ENCODE measurements around the gene SAMD11.
"Not testable (repeated sequence)": the region's sequence is repeated elsewhere in the genome, so short reads cannot be mapped to it uniquely, and the experiment has no call there.

SAMD11 gene

DNA sequence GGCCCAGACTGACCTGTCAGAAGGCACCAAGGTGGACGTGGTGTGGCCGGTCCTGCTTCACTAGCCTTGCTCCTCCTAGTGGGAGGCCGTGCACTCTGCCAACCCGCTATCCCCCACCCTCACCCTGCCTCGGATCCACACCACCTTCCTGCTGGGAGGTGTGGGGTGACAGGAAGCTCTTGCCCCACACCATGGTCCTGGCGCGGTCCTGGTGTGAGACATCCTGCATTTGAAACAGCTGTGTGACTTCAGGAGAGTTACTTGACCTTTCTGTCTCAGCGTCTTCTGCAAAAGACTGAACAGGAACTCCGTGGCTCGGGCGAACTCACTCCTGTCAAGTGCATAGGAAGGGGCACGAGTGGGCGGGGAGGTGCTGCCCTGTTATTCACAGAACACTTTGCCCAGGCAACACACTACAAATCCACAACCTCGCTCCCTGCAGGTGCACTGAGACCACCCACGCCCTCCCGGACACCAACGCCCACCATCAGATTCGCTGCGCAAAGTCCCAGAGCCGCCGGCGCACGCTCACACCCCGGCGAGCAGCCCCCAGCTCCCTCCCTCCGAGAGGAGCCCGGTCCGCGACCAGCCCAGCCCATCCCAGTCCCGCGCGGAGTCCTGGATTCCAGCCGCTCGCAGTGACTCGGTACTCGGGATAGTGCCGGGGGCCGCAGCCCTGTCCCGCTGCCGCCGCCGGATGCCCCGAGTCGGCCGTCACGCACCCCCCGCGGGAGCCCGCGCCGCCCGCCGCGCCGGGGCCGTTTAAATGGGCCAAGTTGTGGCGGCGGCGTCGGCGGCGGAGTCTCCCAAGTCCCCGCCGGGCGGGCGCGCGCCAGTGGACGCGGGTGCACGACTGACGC is at the start of gene SAMD11:
TSS of gene SAMD11 (plus strand) at position 793 of the 860 bp plus-strand sequence. CDS start 509 bp downstream, outside the sequence.
- DNase-seq (ENCODE audit: low spot score) = peak; percentile 66

- DNase-seq (ENCODE audit: low spot score) = not testable (repeated sequence)
These were observed 47.1 kb upstream of the SAMD11 start for GRCh38 chr1:876428-877208.

DNA sequence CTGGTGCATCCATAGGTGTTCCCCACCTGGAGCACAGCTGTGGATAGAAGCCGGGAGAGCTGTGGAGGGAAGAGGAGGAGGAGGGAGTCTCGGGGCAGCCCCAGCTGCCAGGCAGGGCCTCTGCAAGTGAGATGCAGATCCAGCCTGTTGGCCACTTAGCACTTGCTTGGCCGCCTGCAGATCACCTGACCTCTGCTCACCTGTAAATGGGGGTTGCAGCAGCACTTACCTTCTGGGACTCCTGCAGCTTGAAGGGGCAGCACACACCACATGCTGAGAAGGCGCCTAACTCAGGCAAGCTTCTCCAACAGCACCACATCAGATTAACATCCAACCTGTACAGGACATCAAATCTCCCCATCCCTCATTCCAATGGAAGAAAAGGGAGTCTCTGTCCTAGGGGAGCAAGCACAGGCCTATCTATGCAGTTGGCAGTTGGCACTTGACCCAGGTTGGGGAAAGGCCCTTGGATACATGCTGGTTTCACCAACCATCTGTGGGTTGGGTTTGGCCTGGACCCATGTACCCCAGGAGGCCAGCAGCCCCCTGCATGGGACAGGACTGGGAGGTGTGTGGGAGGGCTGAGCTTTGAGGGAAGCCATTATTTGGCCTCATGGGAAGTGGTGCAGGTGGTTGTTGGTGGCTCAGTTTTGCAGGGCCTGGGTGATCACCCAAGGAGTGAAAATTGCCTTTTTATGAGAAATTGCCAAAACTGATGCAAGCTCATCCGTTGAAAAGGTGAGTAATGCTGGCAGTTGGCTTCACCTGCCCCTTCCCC is 46.3 kb upstream of the SAMD11 start:
- DNase-seq (ENCODE audit: low spot score) = not testable (repeated sequence)

DNA sequence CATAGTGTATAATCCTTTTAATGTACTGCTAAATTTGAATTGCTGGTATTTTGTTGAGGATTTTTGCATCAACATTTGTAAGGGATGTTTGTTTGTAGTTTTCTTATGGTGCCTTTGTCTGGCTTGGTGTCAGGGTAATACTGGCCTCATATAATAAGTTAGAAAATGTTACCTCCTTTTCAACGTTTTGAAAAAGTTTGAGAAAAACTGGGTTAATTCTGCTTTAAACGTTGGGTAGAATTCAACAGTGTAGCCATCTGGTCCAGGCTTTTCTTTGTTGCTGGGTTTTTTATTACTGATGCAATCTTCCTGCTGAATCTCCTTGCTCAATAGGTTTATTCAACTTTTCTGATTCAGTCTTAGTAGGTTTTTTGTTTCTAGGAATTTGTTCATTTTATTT is 43.2 kb upstream of the SAMD11 start:
- DNase-seq (ENCODE audit: low spot score) = not testable (repeated sequence)

DNA sequence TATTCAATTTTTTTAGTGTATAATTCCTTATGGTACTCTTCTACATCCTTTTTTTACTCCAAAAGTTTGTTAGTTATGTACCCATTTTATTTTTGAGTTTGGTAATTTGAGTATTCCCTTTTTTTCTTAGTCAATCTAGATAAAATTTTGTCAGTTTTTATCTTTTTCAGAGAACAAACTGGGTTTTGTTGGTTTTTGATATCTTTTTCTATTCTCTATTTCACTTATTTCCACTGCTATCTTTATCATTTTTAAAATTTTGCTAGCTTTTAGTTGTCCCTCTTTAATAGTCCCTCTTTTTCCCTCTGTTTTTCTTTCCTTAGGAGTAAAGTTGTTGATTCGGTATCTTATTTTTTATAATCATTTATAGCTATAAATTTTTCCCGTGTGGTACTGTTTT is 42.8 kb upstream of the SAMD11 start:
- DNase-seq (ENCODE audit: low spot score) = not testable (repeated sequence)

- DNase-seq (ENCODE audit: low spot score) = no peak
These were observed 37.4 kb upstream of the SAMD11 start for GRCh38 chr1:886311-886710.

DNA sequence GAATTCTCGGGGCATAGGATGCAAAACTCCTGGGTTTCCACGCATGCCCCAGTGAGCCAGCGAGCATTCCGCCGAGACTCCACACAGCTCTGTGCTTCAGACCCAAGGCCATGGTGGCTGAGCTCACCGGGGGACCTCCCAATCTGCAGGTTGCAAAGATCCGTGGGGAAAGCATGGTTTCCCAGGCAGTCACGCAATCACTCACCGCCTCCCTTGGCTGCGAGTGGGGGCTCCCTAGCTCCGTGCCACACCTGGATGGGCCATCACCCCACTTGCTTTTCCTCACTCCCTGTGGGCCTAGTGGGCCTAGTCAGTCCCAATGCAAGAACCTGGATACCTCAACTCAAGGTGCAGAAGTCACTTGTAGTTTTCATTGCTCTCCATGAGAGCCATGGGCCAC is 37.0 kb upstream of the SAMD11 start:
- no peak for DNase-seq (ENCODE audit: low spot score)

GRCh38 chr1:888297-888696 is 35.4 kb upstream of the SAMD11 start:
- DNase-seq (ENCODE audit: low spot score) = no peak

DNA sequence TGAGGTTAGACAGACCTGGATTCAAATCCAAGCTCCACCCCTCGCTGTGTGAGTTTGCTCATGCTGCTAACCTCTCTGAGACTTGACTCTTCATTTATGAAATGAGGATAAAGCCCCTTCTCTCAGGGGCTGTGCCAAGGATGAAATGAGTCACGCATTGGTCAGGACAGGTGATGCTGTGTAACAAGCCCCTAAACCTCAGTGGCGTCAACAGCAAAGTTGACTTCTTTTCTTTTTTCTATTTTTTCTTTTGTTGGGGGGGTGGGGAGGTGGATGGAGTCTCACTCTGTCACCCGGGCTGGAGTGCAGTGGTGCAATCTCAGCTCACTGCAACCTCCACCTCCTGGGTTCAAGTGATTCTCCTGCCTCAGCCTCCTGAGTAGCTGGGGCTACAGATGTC is 33.9 kb upstream of the SAMD11 start:
- not testable (repeated sequence) for DNase-seq (ENCODE audit: low spot score)

- DNase-seq (ENCODE audit: low spot score) = not testable (repeated sequence)
These were observed 33.5 kb upstream of the SAMD11 start for GRCh38 chr1:890234-890633.

- no peak for DNase-seq (ENCODE audit: low spot score)
These were observed 33.1 kb upstream of the SAMD11 start for GRCh38 chr1:890661-891060.

- no peak for DNase-seq (ENCODE audit: low spot score)
These were observed 26.5 kb upstream of the SAMD11 start for GRCh38 chr1:897226-897625.

- DNase-seq (ENCODE audit: low spot score) = not testable (repeated sequence)
These were observed 25.8 kb upstream of the SAMD11 start for GRCh38 chr1:897951-898350.

DNA sequence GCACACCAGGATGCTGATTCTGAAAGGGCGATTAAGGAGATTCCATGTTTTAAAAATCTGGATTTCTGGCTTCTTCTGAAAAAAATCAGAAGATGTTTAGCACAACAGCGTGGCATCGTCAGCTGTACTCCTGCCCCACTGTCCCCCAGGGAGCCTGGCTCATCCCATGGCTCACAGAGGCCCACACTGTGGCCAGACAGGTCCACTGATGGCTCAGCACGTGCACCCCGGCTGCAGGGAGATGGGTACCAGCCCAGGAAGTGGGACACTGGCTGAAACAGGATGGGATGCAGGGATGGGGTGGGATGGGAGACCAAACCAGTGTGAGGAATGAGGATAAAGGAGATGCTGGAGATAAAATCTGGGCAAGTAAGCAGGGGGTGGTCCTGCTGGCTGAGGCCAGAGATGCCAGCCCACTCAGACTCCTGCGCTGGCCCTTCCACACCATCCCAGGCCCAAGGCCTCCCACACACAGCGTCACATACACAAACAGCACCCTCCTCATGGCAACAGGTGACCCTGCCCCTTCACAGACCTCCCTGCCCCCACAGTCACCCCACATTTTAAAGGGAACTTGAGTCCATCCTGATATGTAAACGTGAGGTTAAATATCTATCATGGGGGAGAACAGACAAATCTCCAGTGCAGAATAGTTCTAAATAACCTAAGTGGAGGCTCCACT is 23.9 kb upstream of the SAMD11 start:
- no peak for DNase-seq (ENCODE audit: low spot score)

DNA sequence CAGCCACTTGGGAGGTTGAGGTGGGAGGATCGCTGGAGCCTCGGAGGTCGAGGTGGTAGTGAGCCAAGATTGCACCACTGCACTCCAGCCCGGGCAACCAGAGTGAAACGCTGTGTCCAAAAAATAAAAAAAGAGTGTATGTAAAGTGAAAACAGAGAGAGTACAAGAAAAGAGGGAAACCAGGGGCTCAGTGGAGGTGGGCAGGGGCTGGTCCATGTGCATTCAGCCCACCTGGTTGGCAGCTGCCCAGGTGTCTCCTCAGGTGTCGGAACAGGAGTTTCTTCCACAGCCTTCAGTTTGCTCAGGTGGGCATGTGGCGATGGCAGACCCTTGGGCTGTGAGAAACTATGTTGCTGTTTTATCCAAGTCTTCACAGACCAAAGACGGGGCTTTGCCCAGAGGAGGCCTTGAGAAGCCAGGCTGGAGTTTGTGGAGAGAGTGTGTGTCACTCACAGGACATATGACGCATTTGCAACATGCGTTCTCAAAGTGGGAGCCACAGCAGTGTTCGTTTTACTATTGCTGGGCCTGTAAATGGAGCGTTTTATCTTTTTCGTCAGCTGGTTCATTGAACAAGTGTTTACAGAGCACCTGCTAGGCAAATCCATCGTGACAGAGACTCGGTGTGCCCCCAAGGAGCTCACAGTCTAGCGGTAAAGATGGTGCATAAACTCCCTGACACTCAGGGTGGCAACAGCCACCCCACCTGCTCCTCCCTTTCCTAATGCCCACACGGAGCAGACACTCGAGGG is 22.4 kb upstream of the SAMD11 start:
- DNase-seq (ENCODE audit: low spot score) = no peak

GRCh38 chr1:902802-903201 is 20.9 kb upstream of the SAMD11 start:
- no peak for DNase-seq (ENCODE audit: low spot score)

- no peak for DNase-seq (ENCODE audit: low spot score)
These were observed 20.4 kb upstream of the SAMD11 start for GRCh38 chr1:903305-903704.

GRCh38 chr1:903721-904271 is 19.9 kb upstream of the SAMD11 start:
- no peak for DNase-seq (ENCODE audit: low spot score)

- DNase-seq (ENCODE audit: low spot score) = peak; percentile 85
These were observed 19.3 kb upstream of the SAMD11 start for GRCh38 chr1:904310-904950.

DNA sequence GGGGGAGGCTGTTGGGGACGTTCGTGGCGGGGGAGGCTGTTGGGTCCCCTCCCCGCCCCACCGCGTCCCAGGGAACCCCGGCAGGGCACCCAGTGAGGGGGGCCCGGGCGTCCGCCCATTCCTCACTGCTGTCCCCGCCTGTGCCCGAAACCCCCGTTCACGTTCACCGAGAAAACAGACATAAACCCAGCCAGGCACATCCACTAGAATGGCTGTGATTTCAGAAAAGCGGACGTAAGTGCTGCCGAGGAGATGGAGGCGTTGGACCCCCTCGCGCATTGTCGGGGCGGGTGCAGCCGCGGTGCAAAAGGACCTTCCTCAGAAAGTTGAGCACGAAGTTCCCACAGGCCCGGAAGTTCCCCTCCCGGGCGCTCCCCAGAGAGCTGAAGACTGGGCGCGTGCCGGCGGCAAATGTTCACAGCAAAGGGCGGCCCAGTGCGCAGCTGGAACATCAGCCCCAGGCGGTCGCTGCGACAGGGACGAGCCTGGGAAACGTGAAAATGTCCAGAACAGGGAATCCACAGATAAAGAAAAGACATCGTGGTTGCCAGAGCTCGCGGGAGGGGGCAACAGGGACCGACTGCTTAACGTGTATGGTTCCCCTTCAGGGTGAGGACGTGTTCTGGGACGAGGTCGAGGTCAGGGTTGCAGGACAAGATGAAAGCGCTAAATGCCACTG is 18.5 kb upstream of the SAMD11 start:
- DNase-seq (ENCODE audit: low spot score) = no peak
